ACC112 (cell line): Measurements from ENCODE around the gene RHPN2.
"Not testable (repeated sequence)": the region's sequence is repeated elsewhere in the genome, so short reads cannot be mapped to it uniquely, and the experiment has no call there.

Experiments used
- H2AFZ ChIP-seq: fragments of 200-600 bp; sonication (generic); one replicate; pipeline ENCODE4 v1.6.0; 2017; ENCODE audit warnings: antibody characterized with exemption, low read length; ENCODE audit not compliant: unreplicated experiment
- H3K27ac ChIP-seq: fragments of 200-600 bp; sonication (generic); 2 replicates; pipeline ENCODE4 v1.5.1; 2014; ENCODE audit warnings: low read depth, mild to moderate bottlenecking, antibody characterized with exemption, low read length, moderate library complexity
- H3K27me3 ChIP-seq: fragments of 200-600 bp; sonication (generic); 2 replicates; pipeline ENCODE4 v1.6.1; 2014; ENCODE audit warnings: mild to moderate bottlenecking, antibody characterized with exemption, low read length, moderate library complexity, mixed read lengths; ENCODE audit not compliant: insufficient read depth
- H3K36me3 ChIP-seq: fragments of 200-600 bp; sonication (generic); 2 replicates; pipeline ENCODE4 v1.6.1; 2016; ENCODE audit warnings: mild to moderate bottlenecking, antibody characterized with exemption, low read length, moderate library complexity, mixed read lengths; ENCODE audit not compliant: insufficient read depth
- H3K4me1 ChIP-seq: fragments of 200-600 bp; sonication (generic); one replicate; pipeline ENCODE4 v1.6.1; 2016; ENCODE audit warnings: low read length, mixed read lengths; ENCODE audit not compliant: insufficient read depth, unreplicated experiment, control insufficient read depth
- H3K4me3 ChIP-seq: fragments of 200-600 bp; sonication (generic); 2 replicates; pipeline ENCODE4 v1.5.1; 2014; ENCODE audit warnings: mild to moderate bottlenecking, low read depth, low read length
- H3K79me2 ChIP-seq: fragments of 200-600 bp; sonication (generic); one replicate; pipeline ENCODE4 v1.6.0; 2016; ENCODE audit warnings: low read length; ENCODE audit not compliant: control insufficient read depth, unreplicated experiment, insufficient read depth

Gene RHPN2

GRCh38 chr19:33047422-33047821 is 17.3 kb downstream of the RHPN2 start:
- no peak overlapping the region for H2AFZ ChIP-seq
- H3K27me3 ChIP-seq = no peaks in the 10 kb centered on the region
- H3K27ac ChIP-seq = no peak overlapping the region
- no peak overlapping the region for H3K4me3 ChIP-seq
- H3K36me3 ChIP-seq = no peaks in the 10 kb centered on the region
- peaks cover under 1% of the 10 kb centered on the region for H3K4me1 ChIP-seq
- H3K79me2 ChIP-seq = no peaks in the 10 kb centered on the region

GRCh38 chr19:33041828-33042160 is 22.9 kb downstream of the RHPN2 start:
- not testable (repeated sequence) for H3K27ac ChIP-seq, H3K36me3 ChIP-seq, H3K4me3 ChIP-seq, H3K79me2 ChIP-seq, H3K27me3 ChIP-seq, H3K4me1 ChIP-seq, H2AFZ ChIP-seq

GRCh38 chr19:33040994-33041827 is 23.5 kb downstream of the RHPN2 start:
- Histone ChIP-seq H3K4me1 (no peaks in the 10 kb centered on the region), H2AFZ (no peak overlapping the region), H3K4me3 (no peak overlapping the region), H3K27me3 (no peaks in the 10 kb centered on the region), H3K27ac (no peak overlapping the region), H3K79me2 (no peaks in the 10 kb centered on the region), H3K36me3 (no peaks in the 10 kb centered on the region)

- no peak overlapping the region for H3K4me3 ChIP-seq
- no peaks in the 10 kb centered on the region for H3K4me1 ChIP-seq
- H3K27me3 ChIP-seq = no peaks in the 10 kb centered on the region
- H3K79me2 ChIP-seq = no peaks in the 10 kb centered on the region
- H3K36me3 ChIP-seq = no peaks in the 10 kb centered on the region
- H2AFZ ChIP-seq = no peak overlapping the region
- H3K27ac ChIP-seq = no peak overlapping the region
Measured at GRCh38 chr19:33039815-33040214, 24.9 kb downstream of the RHPN2 start.

- Histone ChIP-seq H3K27ac (no peak overlapping the region), H3K79me2 (no peaks in the 10 kb centered on the region), H3K4me1 (no peaks in the 10 kb centered on the region), H3K27me3 (no peaks in the 10 kb centered on the region), H2AFZ (no peak overlapping the region), H3K4me3 (no peak overlapping the region), H3K36me3 (no peaks in the 10 kb centered on the region)
Measured at GRCh38 chr19:33039108-33039599, 25.5 kb downstream of the RHPN2 start.

GRCh38 chr19:33037168-33038025 is 27.3 kb downstream of the RHPN2 start:
- not testable (repeated sequence) for H3K27me3 ChIP-seq, H3K79me2 ChIP-seq, H2AFZ ChIP-seq, H3K4me3 ChIP-seq, H3K27ac ChIP-seq, H3K4me1 ChIP-seq, H3K36me3 ChIP-seq

- not testable (repeated sequence) for H3K27ac ChIP-seq, H3K27me3 ChIP-seq, H3K4me3 ChIP-seq, H3K4me1 ChIP-seq, H3K79me2 ChIP-seq, H3K36me3 ChIP-seq, H2AFZ ChIP-seq
Measured at GRCh38 chr19:33036370-33037167, 28.1 kb downstream of the RHPN2 start.

- H3K79me2 ChIP-seq = no peaks in the 10 kb centered on the region
- H3K27ac ChIP-seq = no peak overlapping the region
- no peak overlapping the region for H3K4me3 ChIP-seq
- no peaks in the 10 kb centered on the region for H3K4me1 ChIP-seq
- no peaks in the 10 kb centered on the region for H3K36me3 ChIP-seq
- no peaks in the 10 kb centered on the region for H3K27me3 ChIP-seq
- no peak overlapping the region for H2AFZ ChIP-seq
Measured at GRCh38 chr19:33035461-33035860, 29.2 kb downstream of the RHPN2 start.

- Histone ChIP-seq H3K27me3 (no peaks in the 10 kb centered on the region), H2AFZ (no peak overlapping the region), H3K36me3 (no peaks in the 10 kb centered on the region), H3K79me2 (no peaks in the 10 kb centered on the region), H3K4me1 (no peaks in the 10 kb centered on the region), H3K27ac (no peak overlapping the region), H3K4me3 (no peak overlapping the region)
Measured at GRCh38 chr19:33032218-33032781, 32.4 kb downstream of the RHPN2 start.

GRCh38 chr19:33029746-33030303 is 34.9 kb downstream of the RHPN2 start:
- Histone ChIP-seq H3K27ac (no peak overlapping the region), H3K27me3 (no peaks in the 10 kb centered on the region), H3K4me1 (no peaks in the 10 kb centered on the region), H3K4me3 (no peak overlapping the region), H3K36me3 (no peaks in the 10 kb centered on the region), H2AFZ (no peak overlapping the region), H3K79me2 (no peaks in the 10 kb centered on the region)
